Erythroblast (primary cell): ENCODE results near the gene PCDHGA6.
"Not testable (repeated sequence)": the region's sequence is repeated elsewhere in the genome, so short reads cannot be mapped to it uniquely, and the experiment has no call there.

Experiments used
- DNase-seq, 2 experiments: peaks; one replicate each; lab custom pipeline; 2025; lab: John Stamatoyannopoulos, UW
- GATA1 ChIP-seq: IDR thresholded peaks from 2 replicates; pipeline ENCODE4 v1.6.1; 2011; ENCODE audit warnings: low read depth, mild to moderate bottlenecking, control low read depth, low read length, moderate library complexity
- POLR2A ChIP-seq: IDR thresholded peaks from 2 replicates; pipeline ENCODE4 v1.6.1; 2011; ENCODE audit warnings: mild to moderate bottlenecking, low read length

Gene PCDHGA6

DNA sequence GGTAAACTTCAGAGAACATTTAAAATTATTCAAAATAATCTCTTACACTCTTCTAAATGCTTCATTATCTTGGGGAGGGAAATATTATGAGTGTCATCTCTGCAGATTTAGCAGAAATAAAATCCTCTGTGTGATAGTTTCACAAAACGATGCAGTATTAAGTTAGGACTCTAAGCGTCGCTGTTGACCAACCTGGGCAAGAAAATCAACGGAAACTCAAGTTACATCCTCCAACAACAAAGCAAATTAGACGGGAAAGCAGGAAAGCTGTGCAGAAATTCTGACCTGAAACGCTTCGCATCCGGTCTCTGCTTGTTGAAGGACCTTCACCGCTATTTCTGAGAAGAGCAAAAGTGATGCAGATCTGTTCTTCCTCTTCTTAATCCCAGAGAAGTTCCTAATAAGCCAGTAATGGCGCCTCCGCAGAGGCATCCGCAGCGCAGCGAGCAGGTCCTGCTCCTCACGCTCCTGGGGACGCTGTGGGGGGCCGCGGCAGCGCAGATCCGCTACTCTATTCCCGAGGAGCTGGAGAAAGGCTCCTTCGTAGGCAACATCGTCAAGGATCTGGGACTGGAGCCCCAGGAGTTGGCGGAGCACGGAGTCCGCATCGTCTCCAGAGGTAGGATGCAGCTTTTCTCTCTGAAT, at the start of gene PCDHGA6:
TSS of gene PCDHGA6 (plus strand) at position 219 of the 645 bp plus-strand sequence. CDS start at position 412, 193 bp downstream.
- TF ChIP-seq GATA1 (no peak), POLR2A (no peak)
- DNase-seq, result peak; percentile 3 to 10

DNA sequence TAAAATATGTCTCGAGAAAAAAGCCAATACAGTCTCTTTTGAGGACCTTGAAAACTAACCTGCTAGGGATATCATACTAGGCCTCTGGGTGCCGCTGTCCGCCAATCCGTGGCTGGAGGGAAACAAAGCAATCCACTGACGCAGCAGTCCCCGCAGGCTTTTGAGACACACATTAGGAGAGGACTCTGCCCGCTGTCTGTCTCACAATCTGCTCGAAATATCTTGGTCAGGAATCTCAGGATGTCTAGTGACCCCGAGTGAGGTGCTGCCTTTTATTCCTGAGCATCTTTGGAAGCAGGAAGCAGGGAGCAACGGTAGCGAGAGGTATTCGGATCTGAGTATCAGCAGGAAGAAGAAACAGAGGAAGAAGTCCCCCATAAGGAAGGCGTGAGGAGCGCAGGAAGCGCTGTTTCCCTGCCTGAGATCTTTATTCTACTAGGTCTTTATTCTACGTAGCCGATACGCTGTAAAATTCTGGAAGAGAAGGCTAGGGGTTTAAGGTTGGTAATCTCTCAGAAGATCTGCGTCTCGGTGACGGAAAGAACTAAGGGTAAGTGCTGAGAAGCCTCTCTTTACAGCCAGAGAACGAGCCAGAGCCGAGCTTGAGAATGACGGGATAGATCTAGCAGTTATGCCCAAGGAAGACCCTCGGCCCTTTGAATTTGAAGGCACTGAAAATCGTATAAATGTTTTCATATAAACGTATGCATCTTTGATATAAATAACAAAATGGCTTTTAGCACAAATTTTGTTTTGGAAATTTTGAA, 47.4 kb upstream of the PCDHGA6 start:
- no peak for TF ChIP-seq GATA1
- TF ChIP-seq POLR2A, result no peak
- DNase-seq, result peak; percentile 5 to 9

DNA sequence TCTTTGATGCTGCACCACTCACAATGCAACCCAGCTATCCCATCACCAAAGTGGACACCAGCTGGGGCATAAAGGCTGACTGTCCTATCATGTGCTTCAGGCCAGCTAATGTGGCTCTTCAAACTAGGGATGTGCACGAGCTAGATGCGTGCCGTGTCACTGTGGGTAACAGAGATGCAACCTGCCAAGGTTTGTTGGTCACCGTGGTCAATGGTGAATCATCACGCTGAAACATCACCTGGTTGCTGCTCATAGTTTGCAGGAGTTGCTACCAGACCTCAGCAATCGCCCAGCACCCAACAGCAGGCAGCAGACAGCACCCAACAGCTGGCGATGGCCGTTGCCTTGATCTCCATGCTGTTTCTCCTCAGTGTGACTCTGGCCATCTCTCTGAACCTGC, 45.5 kb upstream of the PCDHGA6 start:
- TF ChIP-seq POLR2A (no peak), GATA1 (no peak)

DNA sequence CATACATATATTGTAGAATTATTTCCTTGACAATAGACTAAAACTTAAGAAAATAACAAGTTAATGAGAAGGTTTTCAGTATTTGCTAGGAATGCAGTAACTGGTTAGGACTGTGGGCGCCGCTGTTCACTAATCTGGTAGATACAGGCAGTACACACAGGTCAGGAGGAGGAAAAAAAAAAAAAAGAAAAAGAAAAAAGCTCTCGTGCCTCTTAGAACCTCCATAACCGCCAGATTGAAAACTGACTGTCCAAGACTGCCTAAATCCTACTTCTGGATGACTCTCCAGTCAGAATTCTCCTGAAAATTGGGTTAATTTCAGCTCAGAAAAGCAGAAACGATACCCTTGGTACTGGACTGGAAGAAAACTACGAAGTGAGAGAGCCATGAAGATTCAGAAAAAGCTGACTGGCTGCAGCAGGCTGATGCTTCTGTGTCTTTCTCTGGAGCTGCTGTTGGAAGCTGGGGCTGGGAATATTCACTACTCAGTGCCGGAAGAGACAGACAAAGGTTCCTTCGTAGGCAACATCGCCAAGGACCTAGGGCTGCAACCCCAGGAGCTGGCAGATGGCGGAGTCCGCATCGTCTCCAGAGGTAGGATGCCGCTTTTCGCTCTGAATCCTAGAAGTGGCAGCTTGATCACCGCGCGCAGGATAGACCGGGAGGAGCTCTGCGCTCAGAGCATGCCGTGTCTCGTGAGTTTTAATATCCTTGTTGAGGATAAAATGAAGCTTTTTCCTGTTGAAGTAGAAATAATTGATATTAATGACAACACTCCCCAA, 43.2 kb upstream of the PCDHGA6 start, which contains the start of gene PCDHGA1:
TSS of gene PCDHGA1 (plus strand) at position 216 of the 782 bp plus-strand sequence.
- no peak for DNase-seq
- no peak for TF ChIP-seq POLR2A
- TF ChIP-seq GATA1, result no peak

More for the DNA sequence above, 45.5 kb upstream of the PCDHGA6 start:
- DNase-seq, result no peak

DNA sequence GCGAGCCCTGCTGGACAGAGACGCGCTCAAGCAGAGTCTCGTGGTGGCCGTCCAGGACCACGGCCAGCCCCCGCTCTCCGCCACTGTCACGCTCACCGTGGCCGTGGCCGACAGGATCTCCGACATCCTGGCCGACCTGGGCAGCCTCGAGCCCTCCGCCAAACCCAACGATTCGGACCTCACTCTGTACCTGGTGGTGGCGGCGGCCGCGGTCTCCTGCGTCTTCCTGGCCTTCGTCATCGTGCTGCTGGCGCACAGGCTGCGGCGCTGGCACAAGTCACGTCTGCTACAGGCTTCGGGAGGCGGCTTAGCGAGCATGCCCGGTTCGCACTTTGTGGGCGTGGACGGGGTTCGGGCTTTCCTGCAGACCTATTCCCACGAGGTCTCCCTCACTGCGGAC, 41.1 kb upstream of the PCDHGA6 start:
- not testable (repeated sequence) for DNase-seq

DNA sequence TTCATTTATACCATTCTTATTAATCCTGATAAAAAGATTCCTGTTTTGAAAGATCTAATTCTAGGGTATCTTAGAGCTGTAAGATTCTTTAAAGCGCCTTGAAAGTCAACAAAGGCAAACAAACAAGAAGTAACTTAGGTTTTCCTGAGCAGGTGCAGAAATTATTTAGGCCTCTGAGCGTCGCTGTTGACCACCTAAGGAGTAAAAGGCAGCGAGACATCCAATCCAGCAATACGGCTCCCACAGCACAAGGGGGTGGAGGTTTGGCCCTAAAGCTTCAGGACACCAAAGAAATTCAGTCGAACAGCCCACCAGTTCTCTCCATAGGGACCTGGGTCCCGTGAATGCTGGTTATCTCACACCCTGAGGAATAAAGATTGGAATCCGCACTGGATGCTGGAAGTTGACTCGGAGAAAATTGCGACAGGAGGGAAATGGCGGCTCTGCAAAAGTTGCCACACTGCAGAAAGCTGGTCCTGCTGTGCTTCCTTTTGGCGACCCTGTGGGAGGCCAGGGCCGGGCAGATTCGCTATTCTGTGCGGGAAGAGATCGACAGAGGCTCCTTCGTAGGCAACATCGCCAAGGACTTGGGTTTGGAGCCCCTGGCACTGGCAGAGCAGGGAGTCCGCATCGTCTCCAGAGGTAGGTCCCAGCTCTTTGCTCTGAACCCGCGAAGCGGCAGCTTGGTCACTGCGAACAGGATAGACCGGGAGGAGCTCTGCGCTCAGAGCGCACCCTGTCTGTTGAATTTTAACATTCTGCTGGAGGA, 35.0 kb upstream of the PCDHGA6 start, which contains the start of gene PCDHGA2:
TSS of gene PCDHGA2 (plus strand) at position 223 of the 769 bp plus-strand sequence.
- peak; percentile 8 to 25 for DNase-seq
- no peak for TF ChIP-seq POLR2A

DNA sequence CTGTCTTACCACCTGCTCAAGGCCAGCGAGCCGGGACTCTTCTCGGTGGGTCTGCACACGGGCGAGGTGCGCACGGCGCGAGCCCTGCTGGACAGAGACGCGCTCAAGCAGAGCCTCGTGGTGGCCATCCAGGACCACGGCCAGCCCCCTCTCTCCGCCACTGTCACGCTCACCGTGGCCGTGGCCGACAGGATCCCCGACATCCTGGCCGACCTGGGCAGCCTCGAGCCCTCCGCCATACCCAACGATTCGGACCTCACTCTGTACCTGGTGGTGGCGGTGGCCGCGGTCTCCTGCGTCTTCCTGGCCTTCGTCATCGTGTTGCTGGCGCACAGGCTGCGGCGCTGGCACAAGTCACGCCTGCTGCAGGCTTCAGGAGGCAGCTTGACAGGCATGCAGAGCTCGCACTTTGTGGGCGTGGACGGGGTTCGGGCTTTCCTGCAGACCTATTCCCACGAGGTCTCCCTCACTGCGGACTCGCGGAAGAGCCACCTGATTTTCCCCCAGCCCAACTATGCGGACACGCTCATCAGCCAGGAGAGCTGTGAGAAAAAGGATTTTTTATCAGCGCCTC, 32.8 kb upstream of the PCDHGA6 start:
- DNase-seq, result not testable (repeated sequence)

DNA sequence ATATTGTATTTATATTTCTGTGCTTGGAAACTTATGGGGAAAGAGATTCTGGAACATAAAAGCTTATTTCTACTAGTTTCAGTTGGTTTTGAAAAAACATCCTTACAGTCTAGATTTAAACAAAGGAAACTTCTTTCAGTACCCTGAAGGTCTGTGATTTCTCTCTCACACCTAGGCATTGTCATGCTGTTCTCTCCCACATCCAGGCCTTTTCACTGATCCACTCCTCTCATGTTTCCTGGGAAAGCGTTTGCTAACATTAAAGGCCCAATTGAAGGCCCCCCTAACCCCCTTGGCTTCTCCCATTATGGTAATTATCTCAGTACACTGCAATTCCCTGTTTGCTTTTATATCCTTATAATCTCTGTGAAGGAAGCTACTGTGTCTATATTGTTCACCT, 30.9 kb upstream of the PCDHGA6 start:
- DNase-seq, result no peak
- TF ChIP-seq GATA1 (no peak), POLR2A (no peak)

DNA sequence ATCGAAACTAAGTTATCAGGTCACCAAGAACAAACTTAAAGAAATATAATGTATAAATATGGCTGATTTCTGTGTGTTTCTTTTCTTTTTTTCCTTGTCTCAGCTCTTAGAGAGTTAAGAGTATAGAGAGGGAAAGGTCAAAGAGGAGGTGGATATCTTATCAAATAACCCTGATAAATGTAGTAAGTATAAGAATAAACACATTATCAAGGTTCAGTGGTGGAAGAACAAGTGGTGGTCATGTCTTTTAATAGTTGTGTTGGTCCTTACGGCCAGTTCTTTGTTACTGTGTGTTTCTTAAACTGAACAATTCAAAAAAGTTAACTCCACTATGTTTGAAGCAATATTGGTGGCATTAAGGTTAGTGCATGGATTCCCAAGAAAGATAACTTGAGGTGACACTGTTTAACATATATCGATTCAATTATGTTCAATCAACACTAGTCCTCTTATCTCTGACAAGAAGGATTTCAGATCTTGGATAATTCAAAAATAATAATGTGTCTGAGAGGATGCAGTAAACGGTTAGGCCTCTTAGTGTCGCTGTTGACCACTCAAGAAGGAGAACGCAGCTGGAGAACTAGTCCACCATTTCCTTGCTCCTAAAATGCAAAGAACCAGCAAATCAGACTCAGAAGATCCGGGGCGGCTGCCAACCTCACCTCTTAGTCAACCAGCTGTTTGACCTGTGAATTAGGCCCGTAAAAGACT, 30.3 kb upstream of the PCDHGA6 start, which contains the start of gene PCDHGA3:
TSS of gene PCDHGA3 (plus strand) at position 588 of the 711 bp plus-strand sequence. CDS start 205 bp downstream, outside the sequence.
- peak; percentile 25 to 32 for DNase-seq
- TF ChIP-seq POLR2A, result no peak
- TF ChIP-seq GATA1, result no peak

DNA sequence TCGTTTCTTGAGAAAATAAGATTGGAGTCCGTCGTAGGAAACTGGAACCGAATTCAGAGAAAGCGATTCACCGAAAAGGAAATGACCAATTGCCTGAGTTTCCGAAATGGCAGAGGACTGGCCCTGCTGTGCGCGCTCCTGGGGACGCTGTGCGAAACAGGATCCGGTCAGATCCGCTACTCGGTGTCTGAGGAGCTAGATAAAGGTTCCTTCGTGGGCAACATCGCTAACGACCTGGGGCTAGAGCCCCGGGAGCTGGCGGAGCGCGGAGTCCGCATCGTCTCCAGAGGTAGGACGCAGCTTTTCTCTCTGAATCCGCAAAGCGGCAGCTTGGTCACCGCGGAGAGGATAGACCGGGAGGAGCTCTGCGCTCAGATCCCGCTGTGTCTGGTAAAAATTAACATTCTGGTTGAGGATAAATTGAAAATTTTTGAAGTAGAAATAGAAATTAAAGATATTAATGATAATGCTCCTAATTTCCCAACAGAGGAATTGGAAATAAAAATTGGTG, 29.7 kb upstream of the PCDHGA6 start:
- no peak for TF ChIP-seq POLR2A
- TF ChIP-seq GATA1, result no peak
- no peak for DNase-seq

DNA sequence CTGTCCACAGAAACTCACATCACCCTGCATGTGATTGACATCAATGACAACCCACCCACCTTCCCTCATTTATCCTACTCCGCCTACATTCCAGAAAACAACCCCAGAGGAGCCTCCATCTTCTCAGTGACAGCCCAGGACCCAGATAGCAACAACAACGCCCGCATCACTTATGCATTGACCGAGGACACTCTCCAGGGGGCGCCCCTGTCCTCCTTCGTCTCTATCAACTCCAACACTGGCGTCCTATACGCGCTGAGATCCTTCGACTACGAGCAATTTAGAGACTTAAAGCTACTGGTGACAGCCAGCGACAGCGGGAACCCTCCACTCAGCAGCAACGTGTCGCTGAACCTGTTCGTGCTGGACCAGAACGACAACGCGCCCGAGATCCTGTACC, 28.4 kb upstream of the PCDHGA6 start:
- no peak for TF ChIP-seq POLR2A
- TF ChIP-seq GATA1, result no peak
- no peak for DNase-seq

DNA sequence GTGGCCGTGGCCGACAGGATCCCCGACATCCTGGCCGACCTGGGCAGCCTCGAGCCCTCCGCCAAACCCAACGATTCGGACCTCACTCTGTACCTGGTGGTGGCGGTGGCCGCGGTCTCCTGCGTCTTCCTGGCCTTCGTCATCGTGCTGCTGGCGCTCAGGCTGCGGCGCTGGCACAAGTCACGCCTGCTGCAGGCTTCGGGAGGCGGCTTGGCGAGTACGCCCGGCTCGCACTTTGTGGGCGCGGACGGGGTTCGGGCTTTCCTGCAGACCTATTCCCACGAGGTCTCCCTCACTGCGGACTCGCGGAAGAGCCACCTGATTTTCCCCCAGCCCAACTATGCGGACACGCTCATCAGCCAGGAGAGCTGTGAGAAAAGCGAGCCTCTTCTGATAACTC, 27.7 kb upstream of the PCDHGA6 start:
- DNase-seq, result not testable (repeated sequence)
